GM23338 (cell line): Measurements from ENCODE around the gene SNCA. TPM values are rescaled to one million over a fixed set of nuclear protein-coding genes. Genes with fewer than 3 reads are reported as not detected.

Experiments used
- ATAC-seq: fragments of 200-7000 bp; cut with Tn5 transposase; 3 replicates; pipeline ENCODE4 v1.9.1; 2020
- DNase-seq: peaks from one replicate; pipeline ENCODE4 v3.0.0-alpha.2; 2015; ENCODE audit warnings: low spot score
- H2AFZ ChIP-seq: fragments of 200-600 bp; sonication (generic); 2 replicates; pipeline ENCODE4 v1.8.0; 2016; ENCODE audit warnings: antibody characterized with exemption, mild to moderate bottlenecking, moderate library complexity
- H3F3A ChIP-seq: fragments of 200-600 bp; sonication (generic); replicated peaks from 2 replicates; pipeline ENCODE4 v1.8.0; 2017; ENCODE audit warnings: antibody characterized with exemption, mixed run types, low read depth
- H3K27ac ChIP-seq: fragments of 200-600 bp; sonication (generic); 2 replicates; pipeline ENCODE4 v1.6.1; 2016; ENCODE audit warnings: low read depth
- H3K27me3 ChIP-seq: fragments of 200-600 bp; sonication (generic); 2 replicates; pipeline ENCODE4 v1.8.0; 2016; ENCODE audit warnings: mild to moderate bottlenecking, mixed run types, moderate library complexity; ENCODE audit not compliant: insufficient read depth
- H3K36me3 ChIP-seq: fragments of 200-600 bp; sonication (generic); 2 replicates; pipeline ENCODE4 v1.8.0; 2016; ENCODE audit warnings: mild to moderate bottlenecking; ENCODE audit not compliant: insufficient read depth
- H3K4me1 ChIP-seq: fragments of 200-600 bp; sonication (generic); 2 replicates; pipeline ENCODE4 v1.8.0; 2016; ENCODE audit warnings: mild to moderate bottlenecking, moderate library complexity; ENCODE audit not compliant: insufficient read depth
- H3K4me2 ChIP-seq: fragments of 200-600 bp; sonication (generic); 2 replicates; pipeline ENCODE4 v1.7.1; 2017; ENCODE audit warnings: mixed run types
- H3K4me3 ChIP-seq: fragments of 200-600 bp; sonication (generic); 2 replicates; pipeline ENCODE4 v1.6.1; 2016; ENCODE audit warnings: mixed run types
- H3K79me2 ChIP-seq: fragments of 200-600 bp; sonication (generic); replicated peaks from 2 replicates; pipeline ENCODE4 v1.8.0; 2017; ENCODE audit warnings: mild to moderate bottlenecking; ENCODE audit not compliant: insufficient read depth
- H3K9me2 ChIP-seq: fragments of 200-600 bp; sonication (generic); 2 replicates; pipeline ENCODE4 v1.8.0; 2017; ENCODE audit not compliant: insufficient read depth
- H4K20me1 ChIP-seq: fragments of 200-600 bp; sonication (generic); replicated peaks from 2 replicates; pipeline ENCODE4 v1.8.0; 2017; ENCODE audit warnings: mild to moderate bottlenecking; ENCODE audit not compliant: insufficient read depth
- H3K27ac Mint-ChIP-seq: 2 replicates; pipeline ENCODE4 v1.8.0; 2020; ENCODE audit warnings: inconsistent platforms, mild to moderate bottlenecking, moderate library complexity, mixed read lengths
- H3K27me3 Mint-ChIP-seq: 3 replicates; pipeline ENCODE4 v1.8.0; 2022; ENCODE audit warnings: low read depth, mild to moderate bottlenecking, moderate library complexity, mixed read lengths, inconsistent platforms; ENCODE audit not compliant: insufficient read depth, poor library complexity
- H3K36me3 Mint-ChIP-seq: 3 replicates; pipeline ENCODE4 v1.8.0; 2021; ENCODE audit warnings: low read depth, mild to moderate bottlenecking, inconsistent platforms, moderate library complexity, mixed read lengths
- H3K4me1 Mint-ChIP-seq: 3 replicates; pipeline ENCODE4 v1.8.0; 2020; ENCODE audit warnings: mild to moderate bottlenecking, inconsistent platforms, mixed read lengths
- H3K4me3 Mint-ChIP-seq: 3 replicates; pipeline ENCODE4 v1.8.0; 2021; ENCODE audit warnings: moderate library complexity, mild to moderate bottlenecking, inconsistent platforms, mixed read lengths
- H3K9me3 Mint-ChIP-seq: 3 replicates; pipeline ENCODE4 v1.8.0; 2020; ENCODE audit warnings: moderate library complexity, mild to moderate bottlenecking, inconsistent platforms, mixed read lengths
- CREB1 ChIP-seq: fragments of 250-450 bp; sonication (Bioruptor Pico); IDR thresholded peaks from 2 replicates; pipeline ENCODE4 v1.5.0; 2020; ENCODE audit warnings: low read depth, mild to moderate bottlenecking, moderate library complexity
- EZH2 ChIP-seq: fragments of 200-600 bp; sonication (generic); IDR thresholded peaks from one replicate; pipeline ENCODE4 v1.8.0; 2017; ENCODE audit warnings: antibody characterized with exemption, mild to moderate bottlenecking, low read depth; ENCODE audit not compliant: unreplicated experiment
- STAT1 ChIP-seq: IDR thresholded peaks from one replicate; pipeline ENCODE4 v1.6.1; 2016; ENCODE audit warnings: antibody characterized with exemption; ENCODE audit not compliant: unreplicated experiment
- ZNF114 ChIP-seq: fragments of 250-450 bp; sonication (Bioruptor Pico); IDR thresholded peaks from 2 replicates; pipeline ENCODE4 v1.5.0; 2020; ENCODE audit warnings: mild to moderate bottlenecking, moderate library complexity
- ZNF331 ChIP-seq: fragments of 250-450 bp; sonication (Bioruptor Pico); IDR thresholded peaks from 2 replicates; pipeline ENCODE4 v1.5.0; 2020; ENCODE audit warnings: low read depth, mild to moderate bottlenecking, moderate library complexity
- polyA plus RNA-seq: library from polyadenylated mRNA; unstranded; fragments of >200 nt; fragmentation: Nextera tagmentation; extraction: Ambion mirVana; gene quantifications from 2 replicates; pipeline ENCODE4 v1.2.1, GENCODE V29; 2016
- total RNA-seq: library from RNA; depleted of rRNA; stranded (reverse); fragments of >200 nt; shearing (Covaris generic); gene quantifications from 2 replicates; pipeline ENCODE4 v1.2.3, GENCODE V29; 2014
- TF ChIP-seq, protein P1 (sequence below): IDR thresholded peaks from 2 replicates; pipeline ENCODE4 v1.6.1; 2016; ENCODE audit warnings: antibody characterized with exemption
- TF ChIP-seq, protein P2 (sequence below), 2 experiments: fragments of 200-600 bp in 1 of 2; sonication (generic) in 1 of 2; conservative IDR thresholded peaks; 2 replicates each; pipeline versions ENCODE4 v1.5.1 to v1.6.1; 2016 to 2017; ENCODE audit warnings: antibody characterized with exemption in 2 of 2, low read depth in 2 of 2, mild to moderate bottlenecking in 2 of 2, moderate library complexity in 1 of 2
- TF ChIP-seq, protein P3 (sequence below): IDR thresholded peaks from one replicate; pipeline ENCODE4 v1.6.1; 2018; ENCODE audit warnings: antibody characterized with exemption; ENCODE audit not compliant: unreplicated experiment

Gene SNCA
- total and polyA plus RNA-seq, 2 experiments from 2014 or later = 15.6 to 31.1 TPM

DNA sequence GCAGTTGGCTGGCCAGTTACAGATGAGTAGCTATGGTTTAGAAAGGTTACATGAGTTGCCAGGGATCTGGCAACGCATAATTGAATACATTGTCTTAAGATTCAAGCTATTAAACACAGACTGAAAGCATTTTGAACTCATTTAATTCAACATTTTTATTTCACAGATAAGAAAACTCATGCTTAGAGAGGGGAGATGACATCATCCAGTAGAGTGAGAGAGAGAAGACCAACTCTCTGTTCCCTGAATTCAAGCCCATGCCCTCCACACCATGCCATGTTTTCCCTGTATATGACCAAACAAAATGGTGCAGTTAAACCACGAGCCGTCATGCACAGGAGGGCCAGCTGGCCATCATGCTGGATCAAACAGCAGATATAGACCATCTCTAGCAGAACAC is 22.6 kb downstream of the SNCA start:
- DNase-seq = no peak
- Histone ChIP-seq H3K9me2 (no peaks in the 10 kb centered on the region), H3F3A (no peaks in the 10 kb centered on the region), H3K4me1 (peaks cover 11% of the 10 kb centered on the region; the same call in 1 of the 2 replicates), H3K36me3 (no peaks in the 10 kb centered on the region; the same call in 1 of the 2 replicates), H4K20me1 (no peaks in the 10 kb centered on the region), H2AFZ (no peak overlapping the region), H3K27ac (no peak overlapping the region), H3K4me3 (no peak overlapping the region), H3K27me3 (no peaks in the 10 kb centered on the region), H3K4me2 (no peak overlapping the region), H3K79me2 (no peaks in the 10 kb centered on the region)
- Mint-ChIP-seq H3K27me3 (no peaks in the 10 kb centered on the region), H3K4me3 (no peak overlapping the region), H3K27ac (no peak overlapping the region), H3K4me1 (peaks cover 8% of the 10 kb centered on the region; the same call in 2 of the 3 replicates), H3K36me3 (no peaks in the 10 kb centered on the region), H3K9me3 (no peaks in the 10 kb centered on the region)
- TF ChIP-seq ZNF331 (CRISPR knock-in tag) (no peak), STAT1 (no peak), EZH2 (no peak), ZNF114 (CRISPR knock-in tag) (no peak)
- TF ChIP-seq, protein P1, sequence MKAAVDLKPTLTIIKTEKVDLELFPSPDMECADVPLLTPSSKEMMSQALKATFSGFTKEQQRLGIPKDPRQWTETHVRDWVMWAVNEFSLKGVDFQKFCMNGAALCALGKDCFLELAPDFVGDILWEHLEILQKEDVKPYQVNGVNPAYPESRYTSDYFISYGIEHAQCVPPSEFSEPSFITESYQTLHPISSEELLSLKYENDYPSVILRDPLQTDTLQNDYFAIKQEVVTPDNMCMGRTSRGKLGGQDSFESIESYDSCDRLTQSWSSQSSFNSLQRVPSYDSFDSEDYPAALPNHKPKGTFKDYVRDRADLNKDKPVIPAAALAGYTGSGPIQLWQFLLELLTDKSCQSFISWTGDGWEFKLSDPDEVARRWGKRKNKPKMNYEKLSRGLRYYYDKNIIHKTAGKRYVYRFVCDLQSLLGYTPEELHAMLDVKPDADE = no peak
- TF ChIP-seq, protein P2, sequence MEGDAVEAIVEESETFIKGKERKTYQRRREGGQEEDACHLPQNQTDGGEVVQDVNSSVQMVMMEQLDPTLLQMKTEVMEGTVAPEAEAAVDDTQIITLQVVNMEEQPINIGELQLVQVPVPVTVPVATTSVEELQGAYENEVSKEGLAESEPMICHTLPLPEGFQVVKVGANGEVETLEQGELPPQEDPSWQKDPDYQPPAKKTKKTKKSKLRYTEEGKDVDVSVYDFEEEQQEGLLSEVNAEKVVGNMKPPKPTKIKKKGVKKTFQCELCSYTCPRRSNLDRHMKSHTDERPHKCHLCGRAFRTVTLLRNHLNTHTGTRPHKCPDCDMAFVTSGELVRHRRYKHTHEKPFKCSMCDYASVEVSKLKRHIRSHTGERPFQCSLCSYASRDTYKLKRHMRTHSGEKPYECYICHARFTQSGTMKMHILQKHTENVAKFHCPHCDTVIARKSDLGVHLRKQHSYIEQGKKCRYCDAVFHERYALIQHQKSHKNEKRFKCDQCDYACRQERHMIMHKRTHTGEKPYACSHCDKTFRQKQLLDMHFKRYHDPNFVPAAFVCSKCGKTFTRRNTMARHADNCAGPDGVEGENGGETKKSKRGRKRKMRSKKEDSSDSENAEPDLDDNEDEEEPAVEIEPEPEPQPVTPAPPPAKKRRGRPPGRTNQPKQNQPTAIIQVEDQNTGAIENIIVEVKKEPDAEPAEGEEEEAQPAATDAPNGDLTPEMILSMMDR (conservative IDR thresholded peaks at IDR 0.05; ENCODE audit: low read depth in 2 of 2) = no peak
- no peak for ATAC-seq

DNA sequence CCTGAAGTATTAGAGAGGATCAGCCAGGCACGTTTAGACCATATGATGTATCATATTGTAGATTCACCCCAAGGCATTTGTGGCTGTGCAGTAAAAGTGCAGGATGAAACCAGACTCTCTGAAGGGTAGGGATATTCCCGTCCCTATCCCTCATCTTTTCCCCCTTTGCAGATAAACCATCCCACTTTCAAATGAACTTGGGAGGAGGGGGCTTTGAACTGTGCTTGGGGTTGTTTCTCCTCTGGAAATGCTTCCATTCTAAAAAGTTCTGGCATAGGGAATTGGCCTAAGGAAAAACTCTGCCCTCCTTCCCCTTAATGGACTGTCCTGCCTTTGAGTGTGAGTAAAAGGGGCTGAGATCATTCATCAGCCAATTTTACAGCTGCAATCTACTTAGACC is 23.8 kb downstream of the SNCA start:
- H3K79me2 ChIP-seq = no peaks in the 10 kb centered on the region
- H3K9me3 Mint-ChIP-seq = no peaks in the 10 kb centered on the region
- H3K4me1 ChIP-seq = peaks cover 11% of the 10 kb centered on the region; the same call in 1 of the 2 replicates
- no peaks in the 10 kb centered on the region for H3K27me3 Mint-ChIP-seq
- DNase-seq = no peak
- no peaks in the 10 kb centered on the region for H3K36me3 Mint-ChIP-seq
- no peak for ATAC-seq
- H3K36me3 ChIP-seq = no peaks in the 10 kb centered on the region; the same call in 1 of the 2 replicates
- H3K27me3 ChIP-seq = no peaks in the 10 kb centered on the region
- H3K27ac ChIP-seq = no peak overlapping the region
- H4K20me1 ChIP-seq = no peaks in the 10 kb centered on the region
- H3K4me1 Mint-ChIP-seq = peaks cover 8% of the 10 kb centered on the region; the same call in 2 of the 3 replicates
- no peaks in the 10 kb centered on the region for H3F3A ChIP-seq
- no peak overlapping the region for H3K4me2 ChIP-seq
- H3K9me2 ChIP-seq = no peaks in the 10 kb centered on the region
- H3K4me3 Mint-ChIP-seq = no peak overlapping the region
- H3K27ac Mint-ChIP-seq = no peak overlapping the region
- H2AFZ ChIP-seq = no peak overlapping the region
- H3K4me3 ChIP-seq = no peak overlapping the region
- no peak for TF ChIP-seq CREB1
- TF ChIP-seq, protein P3, sequence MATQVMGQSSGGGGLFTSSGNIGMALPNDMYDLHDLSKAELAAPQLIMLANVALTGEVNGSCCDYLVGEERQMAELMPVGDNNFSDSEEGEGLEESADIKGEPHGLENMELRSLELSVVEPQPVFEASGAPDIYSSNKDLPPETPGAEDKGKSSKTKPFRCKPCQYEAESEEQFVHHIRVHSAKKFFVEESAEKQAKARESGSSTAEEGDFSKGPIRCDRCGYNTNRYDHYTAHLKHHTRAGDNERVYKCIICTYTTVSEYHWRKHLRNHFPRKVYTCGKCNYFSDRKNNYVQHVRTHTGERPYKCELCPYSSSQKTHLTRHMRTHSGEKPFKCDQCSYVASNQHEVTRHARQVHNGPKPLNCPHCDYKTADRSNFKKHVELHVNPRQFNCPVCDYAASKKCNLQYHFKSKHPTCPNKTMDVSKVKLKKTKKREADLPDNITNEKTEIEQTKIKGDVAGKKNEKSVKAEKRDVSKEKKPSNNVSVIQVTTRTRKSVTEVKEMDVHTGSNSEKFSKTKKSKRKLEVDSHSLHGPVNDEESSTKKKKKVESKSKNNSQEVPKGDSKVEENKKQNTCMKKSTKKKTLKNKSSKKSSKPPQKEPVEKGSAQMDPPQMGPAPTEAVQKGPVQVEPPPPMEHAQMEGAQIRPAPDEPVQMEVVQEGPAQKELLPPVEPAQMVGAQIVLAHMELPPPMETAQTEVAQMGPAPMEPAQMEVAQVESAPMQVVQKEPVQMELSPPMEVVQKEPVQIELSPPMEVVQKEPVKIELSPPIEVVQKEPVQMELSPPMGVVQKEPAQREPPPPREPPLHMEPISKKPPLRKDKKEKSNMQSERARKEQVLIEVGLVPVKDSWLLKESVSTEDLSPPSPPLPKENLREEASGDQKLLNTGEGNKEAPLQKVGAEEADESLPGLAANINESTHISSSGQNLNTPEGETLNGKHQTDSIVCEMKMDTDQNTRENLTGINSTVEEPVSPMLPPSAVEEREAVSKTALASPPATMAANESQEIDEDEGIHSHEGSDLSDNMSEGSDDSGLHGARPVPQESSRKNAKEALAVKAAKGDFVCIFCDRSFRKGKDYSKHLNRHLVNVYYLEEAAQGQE = no peak
- no peak for TF ChIP-seq ZNF114 (CRISPR knock-in tag)
- no peak for TF ChIP-seq ZNF331 (CRISPR knock-in tag)
- TF ChIP-seq, protein P1 = no peak
- TF ChIP-seq, protein P2 (conservative IDR thresholded peaks at IDR 0.05; ENCODE audit: low read depth in 2 of 2) = no peak
- no peak for TF ChIP-seq EZH2
